IMR-90 (cell line): ENCODE results near the gene CDK5RAP2. TPM values are rescaled to one million over a fixed set of nuclear protein-coding genes. Genes with fewer than 3 reads are reported as not detected.

Source experiments
- ATAC-seq: fragments of 200-7000 bp; cut with Tn5 transposase; 2 replicates; pipeline ENCODE4 v1.9.1; 2020; ENCODE audit warnings: low read depth, mild to moderate bottlenecking, moderate library complexity
- BruUV-seq: library from RNA; stranded (reverse); fragments of 400-500 nt; replicated peaks from 2 replicates; lab custom pipeline; 2021; lab: Mats Ljungman, UMichigan
- CTCF ChIA-PET: fragments of 300-600 bp; formaldehyde crosslinking; extraction: SDS; loops from one replicate; lab custom pipeline; 2021; ENCODE audit warnings: antibody characterized with exemption; lab: Yijun Ruan, JAX
- POLR2A ChIA-PET: fragments of 300-600 bp; sonication (Branson Sonifier 250); formaldehyde crosslinking; loops from one replicate; lab custom pipeline; 2022; ENCODE audit warnings: antibody characterized with exemption; ENCODE audit not compliant: unreplicated experiment; lab: Charles Lee
- DNase-seq: peaks from one replicate; pipeline ENCODE4 v3.0.0; 2013
- H2AFZ ChIP-seq: replicated peaks from 2 replicates; pipeline ENCODE3; 2013; ENCODE audit warnings: low read length, mild to moderate bottlenecking; ENCODE audit not compliant: poor library complexity
- H2AK5ac ChIP-seq: 2 replicates; pipeline ENCODE4 v1.6.1; 2013; ENCODE audit warnings: low read depth, low read length, inconsistent platforms
- H2AK9ac ChIP-seq: replicated peaks from 2 replicates; pipeline ENCODE3; 2013; ENCODE audit warnings: mild to moderate bottlenecking, low read depth, low read length, moderate library complexity; ENCODE audit not compliant: poor library complexity
- H2BK120ac ChIP-seq: 2 replicates; pipeline ENCODE4 v1.6.1; 2013; ENCODE audit warnings: low read depth, low read length, inconsistent platforms
- H2BK15ac ChIP-seq: 3 replicates; pipeline ENCODE4 v1.6.1; 2013; ENCODE audit warnings: low read depth, low read length, inconsistent platforms
- H2BK20ac ChIP-seq: 2 replicates; pipeline ENCODE4 v1.6.1; 2013; ENCODE audit warnings: low read depth, mild to moderate bottlenecking, inconsistent platforms, low read length, moderate library complexity
- H2BK5ac ChIP-seq: 2 replicates; pipeline ENCODE4 v1.6.1; 2013; ENCODE audit warnings: mild to moderate bottlenecking, low read depth, low read length, inconsistent platforms; ENCODE audit not compliant: poor library complexity, severe bottlenecking
- H3K14ac ChIP-seq: replicated peaks from 2 replicates; pipeline ENCODE4 v1.6.1; 2013; ENCODE audit warnings: low read depth, low read length, inconsistent platforms
- H3K18ac ChIP-seq: 2 replicates; pipeline ENCODE4 v1.6.1; 2013; ENCODE audit warnings: low read depth, low read length, control low read depth
- H3K23ac ChIP-seq: 2 replicates; pipeline ENCODE4 v1.6.1; 2013; ENCODE audit warnings: low read depth, low read length, inconsistent platforms
- H3K27ac ChIP-seq: 2 replicates; pipeline ENCODE4 v1.5.1; 2013; ENCODE audit warnings: mild to moderate bottlenecking, control low read depth, low read length; ENCODE audit not compliant: insufficient read depth
- H3K27me3 ChIP-seq: 2 replicates; pipeline ENCODE4 v1.6.1; 2013; ENCODE audit warnings: low read length; ENCODE audit not compliant: control insufficient read depth, insufficient read depth
- H3K36me3 ChIP-seq: 2 replicates; pipeline ENCODE4 v1.6.1; 2013; ENCODE audit warnings: low read length, mixed read lengths; ENCODE audit not compliant: control insufficient read depth, insufficient read depth
- H3K4ac ChIP-seq: 2 replicates; pipeline ENCODE4 v1.6.1; 2013; ENCODE audit warnings: low read depth, low read length, inconsistent platforms
- H3K4me1 ChIP-seq: 2 replicates; pipeline ENCODE4 v1.6.1; 2013; ENCODE audit warnings: low read length, mixed read lengths; ENCODE audit not compliant: control insufficient read depth, insufficient read depth
- H3K4me2 ChIP-seq: 2 replicates; pipeline ENCODE4 v1.6.1; 2013; ENCODE audit warnings: low read depth, mild to moderate bottlenecking, control low read depth, low read length, moderate library complexity
- H3K4me3 ChIP-seq: 2 replicates; pipeline ENCODE4 v1.5.1; 2013; ENCODE audit warnings: low read depth, mild to moderate bottlenecking, control low read depth, low read length, moderate library complexity; ENCODE audit not compliant: insufficient read depth
- H3K56ac ChIP-seq: 2 replicates; pipeline ENCODE4 v1.6.1; 2013; ENCODE audit warnings: low read length, inconsistent platforms; ENCODE audit not compliant: insufficient read depth; ENCODE audit errors: extremely low read depth
- H3K79me1 ChIP-seq, 2 experiments: 2 replicates each; pipeline ENCODE4 v1.6.1; 2013; ENCODE audit warnings: low read length in 2 of 2, inconsistent platforms in 1 of 2, low read depth in 1 of 2
- H3K9ac ChIP-seq: 2 replicates; pipeline ENCODE4 v1.6.1; 2013; ENCODE audit warnings: low read depth, low read length, control low read depth
- H3K9me1 ChIP-seq: 2 replicates; pipeline ENCODE4 v1.6.1; 2013; ENCODE audit warnings: low read length, inconsistent platforms; ENCODE audit not compliant: insufficient read depth
- H3K9me3 ChIP-seq: 2 replicates; pipeline ENCODE4 v1.6.1; 2013; ENCODE audit warnings: low read length; ENCODE audit not compliant: control insufficient read depth, insufficient read depth
- H4K20me1 ChIP-seq: 2 replicates; pipeline ENCODE4 v1.6.1; 2013; ENCODE audit warnings: low read length, inconsistent platforms; ENCODE audit not compliant: insufficient read depth
- H4K5ac ChIP-seq: 2 replicates; pipeline ENCODE4 v1.6.1; 2013; ENCODE audit warnings: mild to moderate bottlenecking, low read depth, low read length, control low read depth
- H4K8ac ChIP-seq, 2 experiments: 2 replicates each; pipeline ENCODE4 v1.6.1; 2013; ENCODE audit warnings: low read depth in 2 of 2, low read length in 2 of 2, control low read depth in 1 of 2, inconsistent platforms in 1 of 2
- H4K91ac ChIP-seq: 2 replicates; pipeline ENCODE4 v1.6.1; 2013; ENCODE audit warnings: low read depth, low read length, inconsistent platforms; ENCODE audit not compliant: insufficient read depth
- BHLHE40 ChIP-seq: fragments of 150-350 bp; IDR thresholded peaks from 2 replicates; pipeline ENCODE4 v1.6.1; 2016; ENCODE audit warnings: mild to moderate bottlenecking, low read depth, low read length
- CEBPB ChIP-seq: IDR thresholded peaks from 2 replicates; pipeline ENCODE4 v1.6.1; 2012; ENCODE audit warnings: low read depth, low read length, improper control_type of control experiment
- CHD1 ChIP-seq: IDR thresholded peaks from 2 replicates; pipeline ENCODE4 v1.6.1; 2012; ENCODE audit warnings: low read depth, low read length, improper control_type of control experiment
- CTCF ChIP-seq: conservative IDR thresholded peaks from 2 replicates; pipeline ENCODE4 v1.5.1; 2012; ENCODE audit warnings: mild to moderate bottlenecking, low read depth, low read length, improper control_type of control experiment
- ELK1 ChIP-seq: fragments of 150-350 bp; IDR thresholded peaks from 2 replicates; pipeline ENCODE4 v1.6.1; 2016; ENCODE audit warnings: low read depth, mild to moderate bottlenecking, low read length, moderate library complexity, borderline replicate concordance
- FOS ChIP-seq: fragments of 150-350 bp; IDR thresholded peaks from 2 replicates; pipeline ENCODE4 v1.6.1; 2016; ENCODE audit warnings: low read depth, low read length
- MAFK ChIP-seq: IDR thresholded peaks from 2 replicates; pipeline ENCODE4 v1.6.1; 2012; ENCODE audit warnings: low read depth, low read length, improper control_type of control experiment
- MAZ ChIP-seq: IDR thresholded peaks from 2 replicates; pipeline ENCODE4 v1.6.1; 2012; ENCODE audit warnings: low read depth, mild to moderate bottlenecking, low read length, improper control_type of control experiment, moderate library complexity, borderline replicate concordance
- MXI1 ChIP-seq: IDR thresholded peaks from 2 replicates; pipeline ENCODE4 v1.6.1; 2012; ENCODE audit warnings: low read depth, mild to moderate bottlenecking, low read length, moderate library complexity, borderline replicate concordance
- NFE2L2 ChIP-seq: fragments of 150-350 bp; IDR thresholded peaks from 2 replicates; pipeline ENCODE4 v1.6.1; 2016; ENCODE audit warnings: low read depth, mild to moderate bottlenecking, low read length
- RAD21 ChIP-seq: IDR thresholded peaks from 2 replicates; pipeline ENCODE4 v1.6.1; 2012; ENCODE audit warnings: low read length, improper control_type of control experiment
- RCOR1 ChIP-seq: IDR thresholded peaks from 2 replicates; pipeline ENCODE4 v1.6.1; 2012; ENCODE audit warnings: mild to moderate bottlenecking, low read length, improper control_type of control experiment; ENCODE audit not compliant: insufficient replicate concordance
- RFX5 ChIP-seq: IDR thresholded peaks from 2 replicates; pipeline ENCODE4 v1.8.0; 2012; ENCODE audit warnings: low read depth, mild to moderate bottlenecking, low read length, moderate library complexity
- USF2 ChIP-seq: fragments of 150-350 bp; IDR thresholded peaks from 2 replicates; pipeline ENCODE4 v1.6.1; 2017; ENCODE audit warnings: mild to moderate bottlenecking, antibody characterized with exemption, low read length, low read depth
- WGBS, 2 experiments: methylation state at CpG; one replicate each; pipeline versions ENCODE4 v1.1.5 to v1.1.7; 2013; ENCODE audit warnings: missing lambda C conversion rate in 2 of 2; ENCODE audit not compliant: insufficient read length in 1 of 2; ENCODE audit errors: extremely low coverage in 2 of 2; 5-methylcytosine and 5-hydroxymethylcytosine counted together
- dilution Hi-C: fragments of 300-500 bp; cut with HindIII; formaldehyde crosslinking; loops from one replicate; pipeline ENCODE4 v1.14.3; 2018; ENCODE audit warnings: low sequenced_read_pairs; ENCODE audit not compliant: unreplicated experiment
- in situ Hi-C: fragments of 300-500 bp; cut with MboI; formaldehyde crosslinking; loops from 3 replicates; pipeline ENCODE4 v1.14.3; 2019; ENCODE audit warnings: low sequenced_read_pairs, inconsistent platforms, mixed read lengths
- intact Hi-C: fragments of 100-400 bp; cut with micrococcal nuclease; formaldehyde crosslinking; loops from 2 replicates; pipeline ENCODE4 v1.10.0; 2022
- polyA plus RNA-seq, 3 experiments: library from polyadenylated mRNA; depleted of rRNA; stranded (reverse); fragments of >200 nt; gene quantifications; 2 replicates each; pipeline ENCODE4 v1.2.3, GENCODE V29; 2012; ENCODE audit warnings: low replicate concordance in 1 of 3
- total RNA-seq: library from RNA; depleted of rRNA; stranded (reverse); fragments of >200 nt; gene quantifications from 2 replicates; pipeline ENCODE4 v1.2.3, GENCODE V29; 2012

Gene CDK5RAP2
- total and polyA plus RNA-seq, 2 of the 4 experiments (the other 2 are of a cell fraction): 29.5 to 31.7 TPM

GRCh38 chr9:120393386-120394057 is 186.4 kb downstream of the CDK5RAP2 start:
- DNase-seq: peak; percentile 49
- WGBS, 2 experiments: 44% methylated on average over 5 of the region's 7 CpGs; no CpG with 5 or more reads in 1 of the 2 experiments
- peak overlapping the region; percentile 24; the same call in 1 of the 2 replicates for H3K56ac ChIP-seq
- H2AFZ ChIP-seq: peak overlapping the region; percentile 16
- H3K14ac ChIP-seq: peak overlapping the region; percentile 48
- peak overlapping the region; percentile 74 for H2BK20ac ChIP-seq
- peak overlapping the region; percentile 55 for H3K18ac ChIP-seq
- no peaks in the 10 kb centered on the region for H4K20me1 ChIP-seq
- peak overlapping the region; percentile 44; the same call in 1 of the 2 replicates for H3K4me2 ChIP-seq
- H3K36me3 ChIP-seq: peaks cover 25% of the 10 kb centered on the region
- peak overlapping the region; percentile 57; the same call in 1 of the 2 replicates for H4K5ac ChIP-seq
- ChIA-PET CTCF (no interaction called here), POLR2A (no interaction called here)
- peaks cover 27% of the 10 kb centered on the region for H3K9me1 ChIP-seq
- peak overlapping the region; percentile 91 for H3K4ac ChIP-seq
- BruUV-seq: no TSS peak
- peak overlapping the region; percentile 49 for H2BK5ac ChIP-seq
- H4K91ac ChIP-seq: peak overlapping the region; percentile 72
- intact Hi-C loops: loop anchor here (2.0 kb wide), 1 partner anchor 81 kb away; no protein-coding TSS in a partner anchor
- peaks cover 27% of the 10 kb centered on the region for H3K4me1 ChIP-seq
- H4K8ac ChIP-seq: peak overlapping the region; percentile 19 to 77
- ATAC-seq: peak; percentile 56
- dilution Hi-C loops: no loop called here
- TF ChIP-seq RAD21 (0 out of 2 replicates have a peak, but pooled peaks have one; percentile 10), CTCF (0 out of 2 replicates have a peak, but pooled peaks have one; percentile 15), USF2 (no peak), MXI1 (no peak), FOS (no peak), MAFK (peak; percentile 98), ELK1 (no peak), CHD1 (no peak), CEBPB (peak; percentile 8; the same call in 1 of the 2 replicates), MAZ (no peak), NFE2L2 (no peak), RCOR1 (no peak), BHLHE40 (no peak), RFX5 (no peak)
- H2AK5ac ChIP-seq: peak overlapping the region; percentile 82
- H2BK15ac ChIP-seq: peak overlapping the region; percentile 29; the same call in 2 of the 3 replicates
- peaks cover 4 to 12% of the 10 kb centered on the region in 2 experiments; a peak in 3 of 4 replicates for H3K79me1 ChIP-seq
- H3K9me3 ChIP-seq: no peaks in the 10 kb centered on the region
- in situ Hi-C loops: no loop called here
- H3K27me3 ChIP-seq: no peaks in the 10 kb centered on the region
- H3K4me3 ChIP-seq: no peak overlapping the region
- peak overlapping the region; percentile 85 for H2BK120ac ChIP-seq
- H3K23ac ChIP-seq: peak overlapping the region; percentile 47; the same call in 1 of the 2 replicates
- no peak overlapping the region for H3K9ac ChIP-seq
- H2AK9ac ChIP-seq: peak overlapping the region; percentile 2
- peak overlapping the region; percentile 66 for H3K27ac ChIP-seq
